SK-N-MC (cell line): ENCODE results near the gene PIGK.

Source experiments
- EZH2 ChIP-seq: fragments of 200-600 bp; sonication (generic); IDR thresholded peaks from one replicate; pipeline ENCODE4 v1.6.1; 2017; ENCODE audit warnings: antibody characterized with exemption
- FOXP2 ChIP-seq: optimal IDR thresholded peaks from 2 replicates; pipeline ENCODE3; 2011; ENCODE audit warnings: mild to moderate bottlenecking, moderate library complexity; ENCODE audit not compliant: insufficient read depth; ENCODE audit errors: extremely low read length, control extremely low read depth
- POLR2AphosphoS5 ChIP-seq: IDR thresholded peaks from 2 replicates; pipeline ENCODE4 v1.6.1; 2012; ENCODE audit warnings: mild to moderate bottlenecking, low read depth, low read length, borderline replicate concordance

GRCh38 chr1:77134359-77134758 lies 84.9 kb downstream of the PIGK start:
- TF ChIP-seq EZH2 (no peak), POLR2AphosphoS5 (no peak), FOXP2 (no peak)
